Esophagus squamous epithelium (tissue), 5 donors: ENCODE results near the gene PKN2. TPM values are rescaled to one million over a fixed set of nuclear protein-coding genes. Genes with fewer than 3 reads are reported as not detected.
"Not testable (repeated sequence)": the region's sequence is repeated elsewhere in the genome, so short reads cannot be mapped to it uniquely, and the experiment has no call there.

Experiments
- DNase-seq: peaks from one replicate; lab custom pipeline; 2025; lab: John Stamatoyannopoulos, UW
- H3K27ac ChIP-seq, 4 donors: fragments of 200-600 bp; sonication (generic); one replicate each; pipeline ENCODE4 v1.5.1; 2016 to 2019; ENCODE audit warnings: mild to moderate bottlenecking in 1 of 4
- H3K27me3 ChIP-seq, 4 donors: fragments of 200-600 bp; sonication (generic); 1 replicate in 3 of 4; 2 replicates in 1 of 4; pipeline versions ENCODE4 v1.5.1 to v1.6.0; 2017 to 2021; ENCODE audit warnings: antibody characterized with exemption in 1 of 4
- H3K36me3 ChIP-seq, 3 donors: fragments of 200-600 bp; sonication (generic); one replicate each; pipeline ENCODE4 v1.5.1; 2016 to 2019
- H3K4me1 ChIP-seq, 3 donors: fragments of 200-600 bp; sonication (generic); one replicate each; pipeline ENCODE4 v1.5.1; 2017 to 2019
- H3K4me3 ChIP-seq, 4 donors: fragments of 200-600 bp; sonication (generic); 1 replicate in 3 of 4; 2 replicates in 1 of 4; pipeline ENCODE4 v1.5.1; 2016 to 2019; ENCODE audit warnings: mild to moderate bottlenecking in 2 of 4, moderate library complexity in 1 of 4
- H3K9me3 ChIP-seq, 3 donors: fragments of 200-600 bp; sonication (generic); one replicate each; pipeline ENCODE4 v1.5.1; 2016 to 2019
- POLR2A ChIP-seq, 4 donors: fragments of 450-650 bp; IDR thresholded peaks; one replicate each; pipeline ENCODE4 v1.6.1; 2017; ENCODE audit warnings: antibody characterized with exemption in 4 of 4, mild to moderate bottlenecking in 4 of 4, moderate library complexity in 3 of 4
- WGBS, 2 donors: methylation state at CpG; one replicate each; pipeline ENCODE4 v1.1.5; 2018; 5-methylcytosine and 5-hydroxymethylcytosine counted together
- intact Hi-C: fragments of 100-400 bp; cut with DNase I; formaldehyde crosslinking; loops from one replicate; pipeline ENCODE4 v1.15.0; 2022
- total RNA-seq, 4 donors: library from RNA; depleted of rRNA; stranded (reverse); fragments of >200 nt; gene quantifications; one replicate each; pipeline ENCODE4 v1.1.0, GENCODE V29; 2016
- TF ChIP-seq, protein P1 (sequence below), 6 experiments: fragments of 450-650 bp in 4 of 6; fragments of 200-600 bp in 2 of 6; sonication (generic) in 2 of 6; IDR thresholded peaks; one replicate each; pipeline ENCODE4 v1.5.1; 2016 to 2019; ENCODE audit warnings: antibody characterized with exemption in 6 of 6, mild to moderate bottlenecking in 4 of 6, moderate library complexity in 4 of 6
- donor health status: DM: yes; HTN: yes; CAD: no.

PKN2 gene
- total RNA-seq, 4 donors from 2014 or later = 26.1 to 54.0 (median 34.8) TPM

- DNase-seq = no peak
- Histone ChIP-seq H3K4me1 (no peaks in the 10 kb centered on the region), H3K27me3 (no peaks in the 10 kb centered on the region), H3K36me3 (peaks cover 6 to 98% (median 7%) of the 10 kb centered on the region in 3 donors), H3K27ac (no peak overlapping the region), H3K9me3 (peaks cover 0 to 7% (median 6%) of the 10 kb centered on the region in 3 donors), H3K4me3 (no peak overlapping the region)
- 92 to 97% methylated on average over 5 of the region's 5 CpGs for WGBS, 2 donors
- intact Hi-C loops = no loop called here
- TF ChIP-seq, protein P1, sequence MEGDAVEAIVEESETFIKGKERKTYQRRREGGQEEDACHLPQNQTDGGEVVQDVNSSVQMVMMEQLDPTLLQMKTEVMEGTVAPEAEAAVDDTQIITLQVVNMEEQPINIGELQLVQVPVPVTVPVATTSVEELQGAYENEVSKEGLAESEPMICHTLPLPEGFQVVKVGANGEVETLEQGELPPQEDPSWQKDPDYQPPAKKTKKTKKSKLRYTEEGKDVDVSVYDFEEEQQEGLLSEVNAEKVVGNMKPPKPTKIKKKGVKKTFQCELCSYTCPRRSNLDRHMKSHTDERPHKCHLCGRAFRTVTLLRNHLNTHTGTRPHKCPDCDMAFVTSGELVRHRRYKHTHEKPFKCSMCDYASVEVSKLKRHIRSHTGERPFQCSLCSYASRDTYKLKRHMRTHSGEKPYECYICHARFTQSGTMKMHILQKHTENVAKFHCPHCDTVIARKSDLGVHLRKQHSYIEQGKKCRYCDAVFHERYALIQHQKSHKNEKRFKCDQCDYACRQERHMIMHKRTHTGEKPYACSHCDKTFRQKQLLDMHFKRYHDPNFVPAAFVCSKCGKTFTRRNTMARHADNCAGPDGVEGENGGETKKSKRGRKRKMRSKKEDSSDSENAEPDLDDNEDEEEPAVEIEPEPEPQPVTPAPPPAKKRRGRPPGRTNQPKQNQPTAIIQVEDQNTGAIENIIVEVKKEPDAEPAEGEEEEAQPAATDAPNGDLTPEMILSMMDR (IDR thresholded peaks at IDR 0.05) = no peak
- TF ChIP-seq POLR2A (IDR thresholded peaks at IDR 0.05) = no peak
Observed at GRCh38 chr1:88803444-88803843, 119.4 kb downstream of the PKN2 start.

DNA sequence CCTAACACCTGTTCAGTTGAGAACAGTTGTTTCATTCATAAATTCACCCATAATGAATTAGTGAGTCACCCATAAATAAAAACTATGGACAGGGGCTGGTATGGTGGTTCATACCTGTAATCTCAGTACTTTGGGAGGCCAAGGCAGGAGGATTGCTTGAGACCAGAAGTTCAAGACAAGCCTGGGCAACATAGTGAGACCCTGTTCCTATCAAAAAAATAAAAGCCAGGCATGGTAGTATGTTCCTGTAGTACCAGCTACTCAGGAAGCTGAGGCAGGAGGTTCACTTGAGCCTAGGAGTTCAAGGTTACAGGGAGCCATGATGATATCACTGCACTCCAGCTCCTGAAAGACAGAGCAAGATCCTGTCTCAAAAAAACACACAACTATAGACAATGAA is 128.3 kb downstream of the PKN2 start:
- H3K36me3 ChIP-seq = peaks cover 0 to 94% (median 14%) of the 10 kb centered on the region in 3 donors
- no peak overlapping the region for H3K4me3 ChIP-seq
- no peaks in the 10 kb centered on the region for H3K9me3 ChIP-seq
- no peak for TF ChIP-seq POLR2A (IDR thresholded peaks at IDR 0.05)
- TF ChIP-seq, protein P1 (IDR thresholded peaks at IDR 0.05) = no peak
- no peak overlapping the region for H3K27ac ChIP-seq
- no peak for DNase-seq
- H3K27me3 ChIP-seq = no peaks in the 10 kb centered on the region
- intact Hi-C loops = no loop called here
- H3K4me1 ChIP-seq = no peaks in the 10 kb centered on the region

DNA sequence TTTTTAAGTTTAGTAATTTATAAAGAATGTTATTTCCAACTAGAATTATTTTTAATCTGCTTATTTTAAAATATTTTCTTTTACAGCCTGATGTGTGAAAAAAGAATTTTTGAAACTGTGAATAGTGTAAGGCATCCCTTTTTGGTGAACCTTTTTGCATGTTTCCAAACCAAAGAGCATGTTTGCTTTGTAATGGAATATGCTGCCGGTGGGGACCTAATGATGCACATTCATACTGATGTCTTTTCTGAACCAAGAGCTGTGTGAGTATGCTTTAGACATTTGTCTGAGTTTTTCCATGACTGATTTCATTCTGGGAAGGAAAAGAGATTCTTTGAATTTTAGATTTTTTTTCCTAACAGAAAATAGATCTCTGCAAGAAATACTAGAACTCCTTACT is 129.4 kb downstream of the PKN2 start:
- 87 to 100% methylated on average over 1 of the region's 1 CpG for WGBS, 2 donors
- DNase-seq = no peak
- Histone ChIP-seq H3K9me3 (no peaks in the 10 kb centered on the region), H3K27me3 (no peaks in the 10 kb centered on the region), H3K4me1 (no peaks in the 10 kb centered on the region), H3K36me3 (peaks cover 0 to 93% (median 10%) of the 10 kb centered on the region in 3 donors), H3K4me3 (no peak overlapping the region), H3K27ac (no peak overlapping the region)
- TF ChIP-seq, protein P1 (IDR thresholded peaks at IDR 0.05) = no peak
- intact Hi-C loops = no loop called here

DNA sequence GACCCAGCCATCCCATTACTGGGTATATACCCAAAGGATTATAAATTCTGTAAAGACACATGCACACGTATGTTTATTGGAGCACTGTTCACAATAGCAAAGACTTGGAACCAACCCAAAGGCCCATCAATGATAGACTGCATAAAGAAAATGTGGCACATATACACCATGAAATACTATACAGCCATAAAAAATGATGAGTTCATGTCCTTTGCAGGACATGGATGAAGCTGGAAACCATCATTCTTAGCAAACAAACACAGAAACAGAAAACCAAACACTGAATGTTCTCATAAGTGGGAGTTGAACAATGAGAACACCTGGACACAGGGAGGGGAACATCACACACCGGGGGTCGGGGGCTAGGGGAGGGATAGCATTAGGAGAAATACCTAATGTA is 135.6 kb downstream of the PKN2 start:
- WGBS, 2 donors = 94 to 98% methylated on average over 2 to 3 of the region's 3 CpGs
- H3K4me1 ChIP-seq, H3K27ac ChIP-seq, intact Hi-C loops, H3K9me3 ChIP-seq, DNase-seq, H3K27me3 ChIP-seq, H3K4me3 ChIP-seq: not testable (repeated sequence)
- H3K36me3 ChIP-seq = peaks cover 0 to 86% (median 6%) of the 10 kb centered on the region in 3 donors

GRCh38 chr1:88825721-88826120 is 141.6 kb downstream of the PKN2 start:
- Histone ChIP-seq H3K9me3 (no peaks in the 10 kb centered on the region), H3K36me3 (peaks cover 0 to 91% (median 5%) of the 10 kb centered on the region in 3 donors), H3K4me3 (no peak overlapping the region), H3K27ac (no peak overlapping the region), H3K4me1 (no peaks in the 10 kb centered on the region), H3K27me3 (no peaks in the 10 kb centered on the region)
- DNase-seq = no peak
- WGBS, 2 donors = 97 to 100% methylated on average over 2 of the region's 2 CpGs
- TF ChIP-seq, protein P1 (IDR thresholded peaks at IDR 0.05) = no peak
- TF ChIP-seq POLR2A (IDR thresholded peaks at IDR 0.05) = no peak
- intact Hi-C loops = no loop called here

- intact Hi-C loops = no loop called here
Observed at GRCh38 chr1:88847643-88848042, 163.6 kb downstream of the PKN2 start.

More at GRCh38 chr1:88847643-88848042, 163.6 kb downstream of the PKN2 start:
- H3K27ac ChIP-seq = no peak overlapping the region
- H3K4me1 ChIP-seq = no peaks in the 10 kb centered on the region
- no peak overlapping the region for H3K4me3 ChIP-seq
- H3K36me3 ChIP-seq = peaks cover 0 to 30% (median 5%) of the 10 kb centered on the region in 3 donors
- no peak for DNase-seq
- no CpG with 5 or more reads among the region's 1 CpG for WGBS, 2 donors
- no peaks in the 10 kb centered on the region for H3K27me3 ChIP-seq
- TF ChIP-seq, protein P1 (IDR thresholded peaks at IDR 0.05) = no peak
- no peak for TF ChIP-seq POLR2A (IDR thresholded peaks at IDR 0.05)
- H3K9me3 ChIP-seq = no peaks in the 10 kb centered on the region
